Gastroesophageal sphincter (tissue), 3 donors: ENCODE results near the gene CFAP251.

ENCODE experiments used
- CTCF ChIP-seq, 4 experiments: fragments of 200-600 bp in 2 of 4; fragments of 450-650 bp in 2 of 4; sonication (generic) in 1 of 4; IDR thresholded peaks; one replicate each; pipeline ENCODE4 v1.5.1; 2017 to 2019; ENCODE audit warnings: antibody characterized with exemption in 4 of 4, mild to moderate bottlenecking in 2 of 4, moderate library complexity in 2 of 4
- POLR2A ChIP-seq, 2 donors: fragments of 450-650 bp; IDR thresholded peaks; one replicate each; pipeline ENCODE4 v1.6.1; 2017; ENCODE audit warnings: antibody characterized with exemption in 2 of 2, mild to moderate bottlenecking in 2 of 2, moderate library complexity in 1 of 2

GRCh38 chr12:122036153-122036552 is 117.8 kb downstream of the CFAP251 start:
- no peak for TF ChIP-seq POLR2A (IDR thresholded peaks at IDR 0.05)
- TF ChIP-seq CTCF (IDR thresholded peaks at IDR 0.05): no peak
